H1 (cell line): ENCODE measurements around the gene SIX5. TPM values are rescaled to one million over a fixed set of nuclear protein-coding genes. Genes with fewer than 3 reads are reported as not detected.

Experiments used
- CTCF ChIA-PET: fragments of 300-600 bp; sonication (Branson Sonifier 250); formaldehyde crosslinking; loops from one replicate; lab custom pipeline; 2021; ENCODE audit not compliant: partially characterized antibody; lab: Charles Lee
- POLR2A ChIA-PET: fragments of 300-600 bp; sonication (Branson Sonifier 250); formaldehyde crosslinking; loops from one replicate; lab custom pipeline; 2021; ENCODE audit warnings: inconsistent platforms; ENCODE audit not compliant: partially characterized antibody; lab: Charles Lee
- DNase-seq, 2 experiments: peaks; one replicate each; pipeline versions ENCODE4 v3.0.0 to v3.0.0-alpha.2; 2010 to 2022; ENCODE audit warnings: low spot score in 2 of 2, low read depth in 1 of 2, mixed read lengths in 1 of 2
- FAIRE-seq: peaks from 2 replicates; lab custom pipeline; 2011; peaks lifted over from hg19 to GRCh38; lab: Jason Lieb, UNC
- H2AFZ ChIP-seq: 2 replicates; pipeline ENCODE4 v1.8.1; 2012; ENCODE audit warnings: low read length, inconsistent platforms
- H2AK5ac ChIP-seq: 2 replicates; pipeline ENCODE4 v1.6.1; 2013; ENCODE audit warnings: low read depth, low read length
- H2BK120ac ChIP-seq: replicated peaks from 2 replicates; pipeline ENCODE3; 2013; ENCODE audit warnings: low read depth, low read length, inconsistent platforms
- H2BK12ac ChIP-seq: 2 replicates; pipeline ENCODE4 v1.6.1; 2013; ENCODE audit warnings: low read depth, low read length
- H2BK15ac ChIP-seq: 2 replicates; pipeline ENCODE4 v1.6.1; 2013; ENCODE audit warnings: low read length
- H2BK20ac ChIP-seq: 2 replicates; pipeline ENCODE4 v1.6.1; 2013; ENCODE audit warnings: low read length
- H2BK5ac ChIP-seq: 2 replicates; pipeline ENCODE4 v1.6.1; 2013; ENCODE audit warnings: low read depth, low read length
- H3K14ac ChIP-seq: 2 replicates; pipeline ENCODE4 v1.6.1; 2013; ENCODE audit warnings: inconsistent platforms; ENCODE audit not compliant: insufficient read length
- H3K18ac ChIP-seq: 2 replicates; pipeline ENCODE4 v1.6.1; 2013; ENCODE audit warnings: low read length; ENCODE audit errors: extremely low read depth
- H3K23ac ChIP-seq: 2 replicates; pipeline ENCODE4 v1.6.1; 2013; ENCODE audit warnings: inconsistent platforms; ENCODE audit not compliant: insufficient read length
- H3K23me2 ChIP-seq: 2 replicates; pipeline ENCODE4 v1.6.1; 2013; ENCODE audit warnings: low read depth, low read length
- H3K27ac ChIP-seq: 2 replicates; pipeline ENCODE4 v1.6.1; 2011; ENCODE audit warnings: low read depth, low read length, inconsistent platforms
- H3K27me3 ChIP-seq, 4 experiments: replicated peaks in 1 of 4; 1 replicate in 1 of 4; 2 replicates in 3 of 4; pipeline versions ENCODE4 v1.6.1 to v1.8.1; 2011 to 2013; ENCODE audit warnings: low read length in 3 of 4, mild to moderate bottlenecking in 3 of 4, inconsistent platforms in 2 of 4, mixed read lengths in 2 of 4, moderate library complexity in 1 of 4; ENCODE audit not compliant: control insufficient read depth in 3 of 4, insufficient read depth in 3 of 4; ENCODE audit errors: extremely low read depth in 1 of 4
- H3K36me3 ChIP-seq, 4 experiments: 2 replicates each; pipeline versions ENCODE4 v1.6.1 to v1.8.1; 2011 to 2013; ENCODE audit warnings: mild to moderate bottlenecking in 4 of 4, low read length in 3 of 4, moderate library complexity in 2 of 4, control low read depth in 1 of 4, inconsistent platforms in 1 of 4; ENCODE audit not compliant: insufficient read depth in 4 of 4, control insufficient read depth in 2 of 4
- H3K4ac ChIP-seq: replicated peaks from 2 replicates; pipeline ENCODE3; 2013; ENCODE audit warnings: low read length, low read depth, mixed read lengths, inconsistent platforms; ENCODE audit not compliant: insufficient read length
- H3K4me1 ChIP-seq, 4 experiments: replicated peaks in 1 of 4; 1 replicate in 1 of 4; 2 replicates in 3 of 4; pipeline versions ENCODE4 v1.6.1 to v1.8.1; 2011 to 2013; ENCODE audit warnings: low read length in 3 of 4, inconsistent platforms in 2 of 4, mixed read lengths in 1 of 4; ENCODE audit not compliant: insufficient read depth in 4 of 4, control insufficient read depth in 3 of 4
- H3K4me2 ChIP-seq, 2 experiments: 2 replicates each; pipeline versions ENCODE4 v1.6.1 to v1.8.1; 2011 to 2013; ENCODE audit warnings: low read depth in 2 of 2, low read length in 2 of 2, control low read depth in 1 of 2, inconsistent platforms in 1 of 2, mild to moderate bottlenecking in 1 of 2; ENCODE audit not compliant: insufficient read depth in 1 of 2
- H3K4me3 ChIP-seq, 4 experiments: fragments of 200-600, 300-600 bp in 1 of 4; sonication (generic), shearing (Covaris generic), sonication (Bioruptor Twin) in 1 of 4; 2 replicates each; pipeline versions ENCODE4 v1.5.1 to v1.8.1; 2011 to 2016; ENCODE audit warnings: low read length in 4 of 4, low read depth in 3 of 4, control low read depth in 2 of 4, inconsistent platforms in 2 of 4, mild to moderate bottlenecking in 2 of 4, mixed read lengths in 1 of 4, moderate library complexity in 1 of 4; ENCODE audit not compliant: insufficient read depth in 2 of 4; ENCODE audit errors: extremely low read depth in 1 of 4
- H3K56ac ChIP-seq: replicated peaks from 2 replicates; pipeline ENCODE3; 2013; ENCODE audit warnings: low read depth, mild to moderate bottlenecking, mixed read lengths, low read length, inconsistent platforms; ENCODE audit not compliant: insufficient read length
- H3K79me1 ChIP-seq: 2 replicates; pipeline ENCODE4 v1.6.1; 2013; ENCODE audit warnings: low read depth, low read length, control low read depth
- H3K79me2 ChIP-seq, 2 experiments: 2 replicates each; pipeline versions ENCODE4 v1.6.1 to v1.8.1; 2012 to 2013; ENCODE audit warnings: low read length in 2 of 2, mild to moderate bottlenecking in 2 of 2, inconsistent platforms in 1 of 2; ENCODE audit not compliant: insufficient read depth in 2 of 2, control insufficient read depth in 1 of 2
- H3K9ac ChIP-seq, 4 experiments: replicated peaks in 1 of 4; 1 replicate in 1 of 4; 2 replicates in 3 of 4; pipeline versions ENCODE4 v1.6.1 to v1.8.1; 2011 to 2013; ENCODE audit warnings: low read depth in 3 of 4, low read length in 3 of 4, control low read depth in 2 of 4, mild to moderate bottlenecking in 2 of 4, moderate library complexity in 2 of 4, inconsistent platforms in 1 of 4; ENCODE audit errors: extremely low read depth in 1 of 4
- H3K9me3 ChIP-seq, 2 experiments: 2 replicates each; pipeline versions ENCODE4 v1.6.1 to v1.8.1; 2012 to 2013; ENCODE audit warnings: mild to moderate bottlenecking in 2 of 2, moderate library complexity in 2 of 2, control low read depth in 1 of 2, inconsistent platforms in 1 of 2, low read depth in 1 of 2, low read length in 1 of 2, mixed read lengths in 1 of 2; ENCODE audit not compliant: insufficient read depth in 2 of 2
- H4K20me1 ChIP-seq, 2 experiments: replicated peaks in 1 of 2; 2 replicates each; pipeline versions ENCODE3 to v1.8.1; 2011 to 2013; ENCODE audit warnings: inconsistent platforms in 2 of 2, low read length in 2 of 2, mild to moderate bottlenecking in 1 of 2; ENCODE audit not compliant: insufficient read depth in 2 of 2, control insufficient read depth in 1 of 2
- H4K5ac ChIP-seq: 2 replicates; pipeline ENCODE4 v1.6.1; 2013; ENCODE audit warnings: low read length, low read depth, mixed read lengths, inconsistent platforms; ENCODE audit not compliant: insufficient read length
- H4K8ac ChIP-seq: 2 replicates; pipeline ENCODE4 v1.8.0; 2013; ENCODE audit warnings: mild to moderate bottlenecking, moderate library complexity, low read length, inconsistent platforms; ENCODE audit not compliant: insufficient read depth; ENCODE audit errors: extremely low read depth
- H4K91ac ChIP-seq: replicated peaks from 2 replicates; pipeline ENCODE3; 2013; ENCODE audit warnings: low read length, mixed read lengths, inconsistent platforms; ENCODE audit not compliant: insufficient read length
- ASH2L ChIP-seq: fragments of 200-600, 300-600 bp; sonication (generic); IDR thresholded peaks from one replicate; pipeline ENCODE4 v1.7.1; 2017; ENCODE audit warnings: low read length
- ATF2 ChIP-seq: IDR thresholded peaks from 2 replicates; pipeline ENCODE4 v1.6.1; 2012; ENCODE audit warnings: low read length, inconsistent platforms
- CEBPB ChIP-seq: IDR thresholded peaks from 2 replicates; pipeline ENCODE4 v1.6.1; 2012; ENCODE audit warnings: low read depth, low read length
- CTCF ChIP-seq, 3 experiments: IDR thresholded peaks; 1 replicate in 2 of 3; 2 replicates in 1 of 3; pipeline versions ENCODE4 v1.5.1 to v1.6.1; 2011; ENCODE audit warnings: low read length in 3 of 3, mild to moderate bottlenecking in 3 of 3, inconsistent platforms in 2 of 3, low read depth in 1 of 3, moderate library complexity in 1 of 3; ENCODE audit not compliant: insufficient read depth in 1 of 3; ENCODE audit errors: control extremely low read depth in 1 of 3
- MAFK ChIP-seq: IDR thresholded peaks from 2 replicates; pipeline ENCODE4 v1.6.1; 2012; ENCODE audit warnings: low read depth, mild to moderate bottlenecking, improper control_type of control experiment, low read length
- POLR2A ChIP-seq, 2 experiments: IDR thresholded peaks; 1 replicate in 1 of 2; 2 replicates in 1 of 2; pipeline ENCODE4 v1.6.1; 2011; ENCODE audit warnings: low read depth in 2 of 2, low read length in 2 of 2, mild to moderate bottlenecking in 2 of 2; ENCODE audit errors: control extremely low read depth in 1 of 2
- POU5F1 ChIP-seq: IDR thresholded peaks from 2 replicates; pipeline ENCODE4 v1.6.1; 2011; ENCODE audit warnings: low read depth, mild to moderate bottlenecking, low read length, moderate library complexity
- SRF ChIP-seq: IDR thresholded peaks from 2 replicates; pipeline ENCODE4 v1.6.1; 2011; ENCODE audit warnings: mild to moderate bottlenecking, low read depth, low read length, moderate library complexity
- WGBS, 2 experiments: shearing (Covaris generic) in 1 of 2; methylation state at CpG; one replicate each; pipeline versions ENCODE4 v1.1.6 to v1.1.7; 2013 to 2015; ENCODE audit warnings: low lambda C conversion rate in 2 of 2, mixed read lengths in 2 of 2, inconsistent platforms in 1 of 2, low coverage in 1 of 2, missing lambda C conversion rate in 1 of 2; ENCODE audit not compliant: insufficient replicate concordance in 2 of 2, insufficient coverage in 1 of 2, insufficient read length in 1 of 2; ENCODE audit errors: extremely low coverage in 1 of 2, missing lambda C conversion rate in 1 of 2; 5-methylcytosine and 5-hydroxymethylcytosine counted together
- polyA plus RNA-seq, 7 experiments: library from polyadenylated mRNA; depleted of rRNA in 3 of 7; stranded (reverse) in 5 of 7; unstranded in 2 of 7; fragments of >200 nt in 5 of 7; fragments of 200-250 nt in 2 of 7; gene quantifications; 1 replicate in 5 of 7; 2 replicates in 1 of 7; 4 replicates in 1 of 7; pipeline versions ENCODE4 v1.2.1 to v1.2.3, GENCODE V29; 2011 to 2013; ENCODE audit warnings: missing spikeins in 2 of 7, mixed read lengths in 2 of 7
- total RNA-seq: library from RNA; stranded (reverse); fragmentation: NEBNext Ultra II Directional; extraction: Animal tissue kit (Norgen Biotek cat#: 25700); gene quantifications from 2 replicates; pipeline ENCODE4 v1.2.1, GENCODE V29; 2021

The SIX5 gene
- total and polyA plus RNA-seq, 2 of the 8 experiments (the other 6 are each of a cell fraction or from before 2014, with no cell fraction given): 20.9 to 24.2 TPM

GRCh38 chr19:45814851-45815480, 45.9 kb upstream of the SIX5 start, which contains the start of gene RSPH6A:
RSPH6A (minus strand) TSS chr19:45815308; CDS start chr19:45815176, 132 bp downstream.
- no peaks in the 10 kb centered on the region for H3K27me3 ChIP-seq
- H3K4ac ChIP-seq: peak within 1 kb of the TSS; percentile 54
- no peak within 1 kb of the TSS for H2BK120ac ChIP-seq
- H2AK5ac ChIP-seq: peak within 1 kb of the TSS; percentile 48; the same call in 1 of the 2 replicates
- no peaks in the 10 kb centered on the region for H4K20me1 ChIP-seq
- peak within 1 kb of the TSS; percentile 88 for H4K8ac ChIP-seq
- peak within 1 kb of the TSS; percentile 78 for H4K91ac ChIP-seq
- H3K36me3 ChIP-seq: peaks cover 0 to under 1% (median 0%) of the 10 kb centered on the region in 4 experiments; a peak in 3 of 8 replicates
- H3K23ac ChIP-seq: no peak within 1 kb of the TSS
- H3K23me2 ChIP-seq: peaks cover 16% of the 10 kb centered on the region
- 27% methylated on average over 19 of the region's 40 CpGs; no CpG with 5 or more reads in 1 of the 2 experiments for WGBS, 2 experiments
- peak within 1 kb of the TSS; percentile 78 for H3K56ac ChIP-seq
- H3K18ac ChIP-seq: peak within 1 kb of the TSS; percentile 78
- POLR2A ChIA-PET: interaction anchor here (0.6 to 12.6 kb wide), 13 partner anchors 10 to 98 kb away, joined by 3 to 175 read pairs (median 4); partner anchors contain the start of genes DMPK, DMWD, FBXO46 and FOXA3
- peaks cover 0 to 23% (median 20%) of the 10 kb centered on the region in 4 experiments; a peak in 6 of 7 replicates for H3K4me1 ChIP-seq
- H2BK12ac ChIP-seq: peak within 1 kb of the TSS; percentile 50; the same call in 1 of the 2 replicates
- no peaks in the 10 kb centered on the region for H3K79me1 ChIP-seq
- peak within 1 kb of the TSS; percentile 86 for H3K27ac ChIP-seq
- DNase-seq: peak in 1 of 2 experiments; percentile 76
- peak within 1 kb of the TSS; percentile 85 to 88 for H3K4me2 ChIP-seq
- no peak within 1 kb of the TSS for H3K14ac ChIP-seq
- no peak within 1 kb of the TSS for H2BK20ac ChIP-seq
- no peak within 1 kb of the TSS for H2AFZ ChIP-seq
- H4K5ac ChIP-seq: peak within 1 kb of the TSS; percentile 52
- peak within 1 kb of the TSS; percentile 64; the same call in 1 of the 2 replicates for H2BK5ac ChIP-seq
- CTCF ChIA-PET: interaction anchor here (0.8 to 8.8 kb wide), 6 partner anchors 8 to 145 kb away, joined by 3 to 107 read pairs (median 4); partner anchors contain the start of gene SIX5
- no peaks in the 10 kb centered on the region for H3K9me3 ChIP-seq
- H3K9ac ChIP-seq: peak within 1 kb of the TSS; percentile 70 to 85 (median 76)
- H3K79me2 ChIP-seq: no peaks in the 10 kb centered on the region
- H2BK15ac ChIP-seq: no peak within 1 kb of the TSS; the same call in 1 of the 2 replicates
- FAIRE-seq: no peak
- peak within 1 kb of the TSS; percentile 52 to 68 (median 56) for H3K4me3 ChIP-seq
- TF ChIP-seq MAFK (no peak), ASH2L (peak; percentile 60), ATF2 (no peak; the same call in 1 of the 2 replicates), CEBPB (no peak), POLR2A (IDR thresholded peaks at IDR 0.05; ENCODE audit: control extremely low read depth in 1 of 2, low read depth in 2 of 2, low read length in 2 of 2) (peak in 1 of 2 experiments; percentile 63; a peak in 2 of 3 replicates), SRF (no peak), POU5F1 (no peak), CTCF (IDR thresholded peaks at IDR 0.05; ENCODE audit: control extremely low read depth in 1 of 3, insufficient read depth in 1 of 3, low read depth in 1 of 3, low read length in 3 of 3) (0 out of 4 replicates have a peak, but pooled peaks of 1 of the 3 experiments have one; percentile 1)
